HepG2 (cell line): ENCODE results near the gene HNRNPUL1. TPM values are rescaled to one million over a fixed set of nuclear protein-coding genes. Genes with fewer than 3 reads are reported as not detected.

Source experiments
- ATAC-seq: fragments of 200-7000 bp; cut with Tn5 transposase; 3 replicates; pipeline ENCODE4 v1.9.1; 2020; ENCODE audit warnings: mild to moderate bottlenecking, moderate library complexity
- BruUV-seq: library from RNA; stranded (reverse); fragments of 400-500 nt; replicated peaks from 2 replicates; lab custom pipeline; 2021; lab: Mats Ljungman, UMichigan
- CTCF ChIA-PET: fragments of 300-600 bp; formaldehyde crosslinking; extraction: SDS; loops from one replicate; lab custom pipeline; 2021; ENCODE audit warnings: low total read pairs, inconsistent platforms, low intra/inter-chr PET ratio; lab: Yijun Ruan, JAX
- POLR2A ChIA-PET: fragments of 350-600 bp; sonication (Branson Sonifier 250); formaldehyde crosslinking; loops from one replicate; lab custom pipeline; 2020; ENCODE audit warnings: antibody characterized with exemption, inconsistent platforms; lab: Yijun Ruan, JAX
- DNase-seq: peaks from one replicate; pipeline ENCODE4 v3.0.0-alpha.2; 2015; ENCODE audit warnings: low spot score
- FAIRE-seq: peaks from 3 replicates; lab custom pipeline; 2011; peaks lifted over from hg19 to GRCh38; lab: Jason Lieb, UNC
- H2AFZ ChIP-seq: one replicate; pipeline ENCODE4 v1.6.1; 2011; ENCODE audit warnings: low read length, inconsistent platforms
- H3K27ac ChIP-seq: fragments of 300-600 bp; 3 replicates; pipeline ENCODE4 v1.8.0; 2011; ENCODE audit warnings: mixed run types, mild to moderate bottlenecking, mixed read lengths, low read length, inconsistent platforms; ENCODE audit not compliant: insufficient read depth; ENCODE audit errors: extremely low read length
- H3K27me3 ChIP-seq, 2 experiments: fragments of 200-600 bp in 1 of 2; 2 replicates in 1 of 2; 3 replicates in 1 of 2; pipeline versions ENCODE4 v1.6.0 to v1.8.0; 2011; ENCODE audit warnings: low read length in 2 of 2, mild to moderate bottlenecking in 2 of 2, moderate library complexity in 2 of 2, inconsistent platforms in 1 of 2; ENCODE audit not compliant: insufficient read depth in 2 of 2, control insufficient read depth in 1 of 2
- H3K36me3 ChIP-seq, 2 experiments: fragments of 200-600 bp in 1 of 2; replicated peaks in 1 of 2; 2 replicates in 1 of 2; 3 replicates in 1 of 2; pipeline versions ENCODE4 v1.5.1 to v1.8.0; 2011; ENCODE audit warnings: low read length in 2 of 2, inconsistent platforms in 1 of 2; ENCODE audit not compliant: insufficient read depth in 2 of 2, control insufficient read depth in 1 of 2
- H3K4me1 ChIP-seq: 2 replicates; pipeline ENCODE4 v1.5.1; 2012; ENCODE audit warnings: low read length, inconsistent platforms; ENCODE audit not compliant: insufficient read depth
- H3K4me2 ChIP-seq: 2 replicates; pipeline ENCODE4 v1.6.0; 2011; ENCODE audit warnings: low read depth, low read length, inconsistent platforms
- H3K4me3 ChIP-seq, 3 experiments: fragments of 200-600 bp in 1 of 3; sonication (generic), shearing (Covaris generic) in 1 of 3; replicated peaks in 1 of 3; 2 replicates each; pipeline ENCODE4 v1.5.1; 2011 to 2016; ENCODE audit warnings: low read length in 3 of 3, inconsistent platforms in 2 of 3, low read depth in 2 of 3, mild to moderate bottlenecking in 2 of 3, control low read depth in 1 of 3, mixed read lengths in 1 of 3; ENCODE audit not compliant: insufficient read depth in 1 of 3
- H3K79me2 ChIP-seq: one replicate; pipeline ENCODE4 v1.6.1; 2011; ENCODE audit warnings: low read length, inconsistent platforms; ENCODE audit not compliant: insufficient read depth
- H3K9ac ChIP-seq: 2 replicates; pipeline ENCODE4 v1.6.0; 2011; ENCODE audit warnings: mild to moderate bottlenecking, low read depth, low read length, inconsistent platforms; ENCODE audit not compliant: insufficient read depth
- H3K9me3 ChIP-seq: 2 replicates; pipeline ENCODE4 v1.5.1; 2012; ENCODE audit warnings: mild to moderate bottlenecking, low read length
- H4K20me1 ChIP-seq: 2 replicates; pipeline ENCODE4 v1.6.0; 2011; ENCODE audit warnings: inconsistent platforms, mild to moderate bottlenecking, low read length, moderate library complexity; ENCODE audit not compliant: insufficient read depth
- AGO2 ChIP-seq: fragments of 200-400 bp; formaldehyde crosslinking; optimal IDR thresholded peaks from 2 replicates; pipeline ENCODE3; 2017; ENCODE audit warnings: mild to moderate bottlenecking, low read depth, low read length, moderate library complexity
- ARNT2 ChIP-seq: sonication (generic); formaldehyde crosslinking; IDR thresholded peaks from 2 replicates; pipeline ENCODE4 v1.8.0; 2022; ENCODE audit warnings: mild to moderate bottlenecking, low read depth, missing genetic modification reagents, moderate library complexity
- CTCF ChIP-seq: sonication (generic); formaldehyde crosslinking; IDR thresholded peaks from 2 replicates; pipeline ENCODE4 v1.5.0; 2020; ENCODE audit warnings: mild to moderate bottlenecking, missing genetic modification reagents, moderate library complexity
- LBX2 ChIP-seq: sonication (generic); formaldehyde crosslinking; IDR thresholded peaks from 2 replicates; pipeline ENCODE4 v1.5.0; 2020; ENCODE audit warnings: missing genetic modification reagents, mild to moderate bottlenecking, borderline replicate concordance
- REL ChIP-seq: sonication (generic); formaldehyde crosslinking; conservative IDR thresholded peaks from 2 replicates; pipeline ENCODE4 v1.8.0; 2022; ENCODE audit warnings: mild to moderate bottlenecking, missing genetic modification reagents, moderate library complexity
- REXO4 ChIP-seq: sonication (generic); formaldehyde crosslinking; IDR thresholded peaks from 2 replicates; pipeline ENCODE4 v1.8.0; 2022; ENCODE audit warnings: missing genetic modification reagents, mild to moderate bottlenecking, borderline replicate concordance
- RFXANK ChIP-seq: IDR thresholded peaks from 2 replicates; pipeline ENCODE4 v1.6.1; 2016
- ZEB1 ChIP-seq: IDR thresholded peaks from 2 replicates; pipeline ENCODE4 v1.6.1; 2012; ENCODE audit warnings: mild to moderate bottlenecking, low read depth, inconsistent platforms; ENCODE audit not compliant: insufficient replicate concordance
- ZNF276 ChIP-seq: sonication (generic); formaldehyde crosslinking; IDR thresholded peaks from 2 replicates; pipeline ENCODE4 v1.4.0; 2020; ENCODE audit warnings: mild to moderate bottlenecking, low read depth, missing genetic modification reagents
- ZNF619 ChIP-seq: sonication (generic); formaldehyde crosslinking; IDR thresholded peaks from 2 replicates; pipeline ENCODE4 v1.4.0; 2020; ENCODE audit warnings: mild to moderate bottlenecking, missing genetic modification reagents
- WGBS: methylation state at CpG from one replicate; pipeline ENCODE4 v1.1.6; 2017; ENCODE audit warnings: low lambda C conversion rate; 5-methylcytosine and 5-hydroxymethylcytosine counted together
- in situ Hi-C: cut with HindIII; loops from 2 replicates; pipeline ENCODE4 v1.10.0; 2017; ENCODE audit warnings: low pct_unique_long_range_greater_than_20kb; ENCODE audit not compliant: extremely low pct_ligation_motif_present
- intact Hi-C: fragments of 100-400 bp; cut with micrococcal nuclease; formaldehyde crosslinking; loops from one replicate; pipeline ENCODE4 v1.10.0; 2022; ENCODE audit not compliant: unreplicated experiment
- polyA plus RNA-seq, 8 experiments: library from polyadenylated mRNA; depleted of rRNA in 3 of 8; stranded (reverse) in 7 of 8; unstranded in 1 of 8; fragments of >200 nt; fragmentation: Illumina TruSeq in 4 of 8; extraction: Trizol in 4 of 8; gene quantifications; 2 replicates each; pipeline versions ENCODE4 v1.2.1 to v1.2.3, GENCODE V29; 2011 to 2016; ENCODE audit warnings: low read depth in 4 of 8, missing spikeins in 1 of 8, mixed read lengths in 1 of 8; ENCODE audit not compliant: insufficient read depth in 1 of 8
- total RNA-seq, 5 experiments: library from RNA; depleted of rRNA; stranded (reverse); fragments of >200 nt; fragmentation: Illumina TruSeq; extraction: Trizol; gene quantifications; 2 replicates each; pipeline ENCODE4 v1.2.3, GENCODE V29; 2016; ENCODE audit warnings: low read depth in 1 of 5

The HNRNPUL1 gene
- total and polyA plus RNA-seq, 2 of the 13 experiments (the other 11 are each of a cell fraction or from before 2014, with no cell fraction given): 30.9 to 81.7 TPM

- TF ChIP-seq LBX2 (CRISPR knock-in tag) (no peak), ZNF276 (CRISPR knock-in tag) (no peak), REXO4 (CRISPR knock-in tag) (no peak), ARNT2 (no peak), ZNF619 (CRISPR knock-in tag) (no peak), RFXANK (CRISPR knock-in tag) (no peak)
Observed at GRCh38 chr19:41339936-41340335, 75.8 kb downstream of the HNRNPUL1 start (continued).

GRCh38 chr19:41341669-41342490, 77.7 kb downstream of the HNRNPUL1 start:
- H3K4me1 ChIP-seq: no peaks in the 10 kb centered on the region
- no peak overlapping the region for H3K4me2 ChIP-seq
- H3K27ac ChIP-seq: no peak overlapping the region
- no peaks in the 10 kb centered on the region for H3K27me3 ChIP-seq
- DNase-seq (no peak), FAIRE-seq (no peak), ATAC-seq (no peak; the same call in 1 of the 3 replicates)
- no peak overlapping the region for H3K4me3 ChIP-seq
- WGBS: 95% methylated on average over 18 of the region's 20 CpGs
- CTCF ChIA-PET: no interaction called here
- intact Hi-C loops (loop anchor here (1.0 kb wide), 1 partner anchor 10 kb away; no protein-coding TSS in a partner anchor), in situ Hi-C loops (no loop called here)
- H4K20me1 ChIP-seq: no peaks in the 10 kb centered on the region
- H3K79me2 ChIP-seq: no peaks in the 10 kb centered on the region
- no TSS peak for BruUV-seq
- POLR2A ChIA-PET: interaction anchor here (0.7 to 1.2 kb wide), 2 partner anchors 18 to 19 kb away, joined by 3 read pairs; no protein-coding TSS in a partner anchor
- no peak overlapping the region for H3K9ac ChIP-seq
- H3K9me3 ChIP-seq: no peaks in the 10 kb centered on the region
- no peak overlapping the region for H2AFZ ChIP-seq
- no peak for TF ChIP-seq REL (CRISPR knock-in tag)
- peak; percentile 24 for TF ChIP-seq AGO2
- peak; percentile 38 for TF ChIP-seq ZEB1
- peak; percentile 41 for TF ChIP-seq CTCF (CRISPR knock-in tag)
- peaks cover 14 to 47% of the 10 kb centered on the region in 2 experiments for H3K36me3 ChIP-seq
